C4-2B (cell line): ENCODE results near the gene CCDC112.

Experiments
- CTCF ChIP-seq: fragments of 450-650 bp; conservative IDR thresholded peaks from 2 replicates; pipeline ENCODE4 v1.5.1; 2017; ENCODE audit warnings: mild to moderate bottlenecking
- ZFX ChIP-seq: fragments of 450-650 bp; IDR thresholded peaks from 2 replicates; pipeline ENCODE4 v1.6.1; 2017

DNA sequence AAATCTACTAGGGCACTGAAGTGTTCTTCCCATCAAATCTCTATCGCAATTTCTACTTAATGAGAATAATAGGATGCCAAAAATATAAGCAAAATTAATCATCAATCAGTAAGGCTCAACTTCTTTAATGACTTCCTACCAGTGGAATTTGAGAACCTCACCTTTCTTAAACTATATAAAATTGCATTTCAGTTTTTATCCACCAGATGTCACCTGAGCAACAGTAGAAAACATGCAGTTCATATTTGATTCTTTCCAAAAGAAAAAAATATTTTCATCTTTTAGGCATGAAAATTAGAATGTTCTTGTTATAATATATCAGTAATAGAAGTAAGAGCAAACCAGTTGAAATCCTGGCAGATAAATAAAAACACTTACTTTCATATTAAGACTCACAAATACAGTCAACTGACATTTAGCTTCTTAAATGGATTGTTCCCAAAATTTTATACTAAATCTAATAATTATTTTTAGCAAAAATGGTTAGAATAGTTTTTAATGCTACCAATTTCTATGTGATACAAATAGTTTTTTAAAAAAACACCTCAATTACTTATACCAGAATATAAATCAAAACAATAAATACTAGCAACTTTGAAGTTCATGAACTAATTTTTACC is 13.4 kb upstream of the CCDC112 start:
- TF ChIP-seq CTCF (peak; percentile 84), ZFX (no peak)
